Endothelial cell of umbilical vein (primary cell): ENCODE measurements around the gene KLHL13. TPM values are rescaled to one million over a fixed set of nuclear protein-coding genes. Genes with fewer than 3 reads are reported as not detected.

Experiments used
- BruUV-seq: library from RNA; stranded (reverse); fragments of 400-500 nt; replicated peaks from 2 replicates; lab custom pipeline; 2021; lab: Mats Ljungman, UMichigan
- CTCF ChIA-PET: fragments of 300-600, 350-600 bp; sonication (Branson Sonifier 250); formaldehyde crosslinking; loops from one replicate; lab custom pipeline; 2021; ENCODE audit warnings: antibody characterized with exemption, inconsistent platforms; lab: Charles Lee
- POLR2A ChIA-PET: fragments of 300-600, 350-600 bp; sonication (Branson Sonifier 250); formaldehyde crosslinking; loops from one replicate; lab custom pipeline; 2021; ENCODE audit warnings: antibody characterized with exemption, inconsistent platforms; lab: Charles Lee
- DNase-seq: peaks from one replicate; pipeline ENCODE4 v3.0.0-alpha.2; 2011; ENCODE audit warnings: low read depth, low spot score
- FAIRE-seq: peaks from 2 replicates; lab custom pipeline; 2011; peaks lifted over from hg19 to GRCh38; lab: Jason Lieb, UNC
- H2AFZ ChIP-seq: 2 replicates; pipeline ENCODE4 v1.6.0; 2012; ENCODE audit warnings: low read depth, low read length, control low read depth, inconsistent platforms
- H3K27ac ChIP-seq: 2 replicates; pipeline ENCODE4 v1.5.1; 2011; ENCODE audit warnings: low read depth, mild to moderate bottlenecking, control low read depth, low read length, moderate library complexity; ENCODE audit not compliant: insufficient read depth
- H3K27me3 ChIP-seq, 2 experiments: 2 replicates each; pipeline versions ENCODE4 v1.6.0 to v1.6.1; 2011; ENCODE audit warnings: low read length in 2 of 2, mixed read lengths in 1 of 2; ENCODE audit not compliant: control insufficient read depth in 2 of 2, insufficient read depth in 2 of 2
- H3K36me3 ChIP-seq, 2 experiments: 2 replicates in 1 of 2; 3 replicates in 1 of 2; pipeline ENCODE4 v1.5.1; 2011; ENCODE audit warnings: low read length in 2 of 2, mild to moderate bottlenecking in 1 of 2, moderate library complexity in 1 of 2; ENCODE audit not compliant: control insufficient read depth in 2 of 2, insufficient read depth in 2 of 2; ENCODE audit errors: extremely low read depth in 1 of 2
- H3K4me1 ChIP-seq: 3 replicates; pipeline ENCODE4 v1.5.1; 2011; ENCODE audit warnings: mild to moderate bottlenecking, low read length; ENCODE audit not compliant: control insufficient read depth, insufficient read depth; ENCODE audit errors: extremely low read depth
- H3K4me2 ChIP-seq: 2 replicates; pipeline ENCODE4 v1.6.1; 2011; ENCODE audit warnings: low read length, control low read depth, mixed read lengths; ENCODE audit not compliant: insufficient read depth
- H3K4me3 ChIP-seq, 3 experiments: fragments of 200-600 bp in 1 of 3; sonication (generic), shearing (Covaris generic) in 1 of 3; replicated peaks in 1 of 3; 2 replicates each; pipeline ENCODE4 v1.5.1; 2011 to 2016; ENCODE audit warnings: control low read depth in 3 of 3, low read length in 3 of 3, mild to moderate bottlenecking in 2 of 3, inconsistent platforms in 1 of 3, low read depth in 1 of 3, moderate library complexity in 1 of 3; ENCODE audit not compliant: insufficient read depth in 1 of 3
- H3K79me2 ChIP-seq: 2 replicates; pipeline ENCODE4 v1.6.0; 2012; ENCODE audit warnings: low read length, inconsistent platforms; ENCODE audit not compliant: control insufficient read depth, insufficient read depth
- H3K9ac ChIP-seq: replicated peaks from 2 replicates; pipeline ENCODE3; 2011; ENCODE audit warnings: low read length, control low read depth; ENCODE audit not compliant: insufficient read depth; ENCODE audit errors: extremely low read depth
- H3K9me1 ChIP-seq: replicated peaks from 3 replicates; pipeline ENCODE4 v1.6.0; 2011; ENCODE audit warnings: mild to moderate bottlenecking, low read length; ENCODE audit not compliant: control insufficient read depth, insufficient read depth; ENCODE audit errors: extremely low read depth
- H3K9me3 ChIP-seq: replicated peaks from 2 replicates; pipeline ENCODE4 v1.5.1; 2012; ENCODE audit warnings: low read length, inconsistent platforms; ENCODE audit not compliant: control insufficient read depth, insufficient read depth
- H4K20me1 ChIP-seq: replicated peaks from 2 replicates; pipeline ENCODE3; 2011; ENCODE audit warnings: mild to moderate bottlenecking, low read length; ENCODE audit not compliant: control insufficient read depth, insufficient read depth; ENCODE audit errors: extremely low read depth
- CTCF ChIP-seq, 2 donors: IDR thresholded peaks; 1 replicate in 1 of 2; 2 replicates in 1 of 2; pipeline ENCODE4 v1.5.1; 2011; ENCODE audit warnings: low read length in 2 of 2, mild to moderate bottlenecking in 2 of 2, moderate library complexity in 2 of 2, control low read depth in 1 of 2, inconsistent platforms in 1 of 2, low read depth in 1 of 2; ENCODE audit not compliant: insufficient read depth in 1 of 2; ENCODE audit errors: extremely low read depth in 1 of 2
- EZH2 ChIP-seq: IDR thresholded peaks from 2 replicates; pipeline ENCODE4 v1.6.1; 2012; ENCODE audit warnings: borderline replicate concordance, low read depth, mild to moderate bottlenecking, moderate library complexity, low read length, inconsistent platforms; ENCODE audit not compliant: severe bottlenecking
- FOS ChIP-seq: IDR thresholded peaks from 2 replicates; pipeline ENCODE4 v1.6.1; 2011; ENCODE audit warnings: mild to moderate bottlenecking, low read length, moderate library complexity, borderline replicate concordance; ENCODE audit not compliant: insufficient read depth
- GATA2 ChIP-seq: IDR thresholded peaks from 2 replicates; pipeline ENCODE4 v1.7.0; 2011; ENCODE audit warnings: low read depth, mild to moderate bottlenecking, moderate library complexity, mixed read lengths, low read length; ENCODE audit not compliant: insufficient read length, insufficient read depth
- JUN ChIP-seq: IDR thresholded peaks from 2 replicates; pipeline ENCODE4 v1.6.1; 2011; ENCODE audit warnings: borderline replicate concordance, low read depth; ENCODE audit not compliant: insufficient read length, insufficient read depth
- MAX ChIP-seq: IDR thresholded peaks from 2 replicates; pipeline ENCODE4 v1.6.1; 2011; ENCODE audit not compliant: insufficient read depth, insufficient read length
- MYC ChIP-seq: IDR thresholded peaks from one replicate; pipeline ENCODE4 v1.6.1; 2011; ENCODE audit warnings: mild to moderate bottlenecking, low read depth, low read length
- POLR2A ChIP-seq: IDR thresholded peaks from 2 replicates; pipeline ENCODE4 v1.6.1; 2012; ENCODE audit warnings: low read depth, mild to moderate bottlenecking, control low read depth, low read length
- POLR2AphosphoS5 ChIP-seq: IDR thresholded peaks from 2 replicates; pipeline ENCODE4 v1.6.1; 2012; ENCODE audit warnings: low read depth, mild to moderate bottlenecking, control low read depth, low read length, moderate library complexity; ENCODE audit not compliant: insufficient read depth
- dilution Hi-C: fragments of 300-500 bp; cut with MboI; formaldehyde crosslinking; loops from one replicate; pipeline ENCODE4 v1.15.0; 2019; ENCODE audit warnings: low sequenced_read_pairs; ENCODE audit not compliant: extremely low pct_ligation_motif_present
- intact Hi-C: fragments of 100-400 bp; cut with micrococcal nuclease; formaldehyde crosslinking; loops from one replicate; pipeline ENCODE4 v1.10.0; 2022
- polyA plus RNA-seq, 4 experiments: library from polyadenylated mRNA; depleted of rRNA in 3 of 4; stranded (reverse) in 3 of 4; unstranded in 1 of 4; fragments of >200 nt; gene quantifications; 2 replicates each; pipeline versions ENCODE4 v1.2.1 to v1.2.3, GENCODE V29; 2011 to 2012; ENCODE audit warnings: missing spikeins in 1 of 4
- total RNA-seq: library from RNA; stranded (reverse); gene quantifications from 2 replicates; pipeline ENCODE4 v1.2.3, GENCODE V29; 2021

Gene KLHL13
- total and polyA plus RNA-seq, 2 donors (not counting 3 experiments of a cell fraction or from before 2014, with no cell fraction given), result 15.3 to 18.2 TPM

- H3K4me1 ChIP-seq, result no peaks in the 10 kb centered on the region
- no peaks in the 10 kb centered on the region for H3K27me3 ChIP-seq
- no peak overlapping the region for H3K4me3 ChIP-seq
- no peaks in the 10 kb centered on the region for H3K36me3 ChIP-seq
- CTCF ChIA-PET, result interaction anchor here (1.2 to 3.2 kb wide), 2 partner anchors 11 to 14 kb away, joined by 3 to 12 read pairs; no protein-coding TSS in a partner anchor
- no peaks in the 10 kb centered on the region for H4K20me1 ChIP-seq
- H3K27ac ChIP-seq, result no peak overlapping the region
- no peak overlapping the region for H3K9ac ChIP-seq
- no peak for DNase-seq
- no peak for TF ChIP-seq POLR2AphosphoS5
- TF ChIP-seq POLR2A, result no peak
- TF ChIP-seq GATA2, result no peak
- TF ChIP-seq JUN, result no peak
- TF ChIP-seq FOS, result no peak
- no peak for TF ChIP-seq MAX
- TF ChIP-seq EZH2, result no peak
- no peak for TF ChIP-seq CTCF (IDR thresholded peaks at IDR 0.05; ENCODE audit: extremely low read depth in 1 of 2, insufficient read depth in 1 of 2, low read depth in 1 of 2, low read length in 2 of 2)
- no peak for TF ChIP-seq MYC
- POLR2A ChIA-PET, result no interaction called here
- no peak overlapping the region for H3K4me2 ChIP-seq
- intact Hi-C loops (no loop called here), dilution Hi-C loops (no loop called here)
- FAIRE-seq, result no peak
- H2AFZ ChIP-seq, result no peak overlapping the region
- no peaks in the 10 kb centered on the region for H3K9me1 ChIP-seq
- H3K9me3 ChIP-seq, result no peaks in the 10 kb centered on the region
- BruUV-seq, result no TSS peak
- H3K79me2 ChIP-seq, result no peaks in the 10 kb centered on the region
Observed at GRCh38 chrX:117973110-117973807, 143.4 kb downstream of the KLHL13 start.
